Mononuclear cell (primary cell): ENCODE results near the gene SRR. TPM values are rescaled to one million over a fixed set of nuclear protein-coding genes. Genes with fewer than 3 reads are reported as not detected.
A peak's percentile ranks its signal among the peaks of the same experiment; 100 is the strongest.
"Not testable (repeated sequence)": the region's sequence is repeated elsewhere in the genome, so short reads cannot be mapped to it uniquely, and the experiment has no call there.

ENCODE experiments used
- H3K27me3 ChIP-seq: 2 replicates; pipeline ENCODE4 v1.6.0; 2011; ENCODE audit warnings: low read length, control low read depth; ENCODE audit not compliant: insufficient read depth
- H3K4me1 ChIP-seq: 2 replicates; pipeline ENCODE4 v1.5.1; 2011; ENCODE audit warnings: mild to moderate bottlenecking, low read length, control low read depth; ENCODE audit not compliant: insufficient read depth
- H3K4me3 ChIP-seq: 2 replicates; pipeline ENCODE4 v1.5.1; 2011; ENCODE audit warnings: mild to moderate bottlenecking, low read length, moderate library complexity
- H3K9me3 ChIP-seq: 2 replicates; pipeline ENCODE4 v1.5.1; 2011; ENCODE audit warnings: low read depth, mild to moderate bottlenecking, control low read depth, low read length
- total RNA-seq: library from RNA; depleted of rRNA; stranded (reverse); fragments of >200 nt; gene quantifications from one replicate; pipeline ENCODE4 v1.2.3, GENCODE V29; 2012

SRR gene, protein sequence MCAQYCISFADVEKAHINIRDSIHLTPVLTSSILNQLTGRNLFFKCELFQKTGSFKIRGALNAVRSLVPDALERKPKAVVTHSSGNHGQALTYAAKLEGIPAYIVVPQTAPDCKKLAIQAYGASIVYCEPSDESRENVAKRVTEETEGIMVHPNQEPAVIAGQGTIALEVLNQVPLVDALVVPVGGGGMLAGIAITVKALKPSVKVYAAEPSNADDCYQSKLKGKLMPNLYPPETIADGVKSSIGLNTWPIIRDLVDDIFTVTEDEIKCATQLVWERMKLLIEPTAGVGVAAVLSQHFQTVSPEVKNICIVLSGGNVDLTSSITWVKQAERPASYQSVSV
- 2.1 TPM for total RNA-seq

DNA sequence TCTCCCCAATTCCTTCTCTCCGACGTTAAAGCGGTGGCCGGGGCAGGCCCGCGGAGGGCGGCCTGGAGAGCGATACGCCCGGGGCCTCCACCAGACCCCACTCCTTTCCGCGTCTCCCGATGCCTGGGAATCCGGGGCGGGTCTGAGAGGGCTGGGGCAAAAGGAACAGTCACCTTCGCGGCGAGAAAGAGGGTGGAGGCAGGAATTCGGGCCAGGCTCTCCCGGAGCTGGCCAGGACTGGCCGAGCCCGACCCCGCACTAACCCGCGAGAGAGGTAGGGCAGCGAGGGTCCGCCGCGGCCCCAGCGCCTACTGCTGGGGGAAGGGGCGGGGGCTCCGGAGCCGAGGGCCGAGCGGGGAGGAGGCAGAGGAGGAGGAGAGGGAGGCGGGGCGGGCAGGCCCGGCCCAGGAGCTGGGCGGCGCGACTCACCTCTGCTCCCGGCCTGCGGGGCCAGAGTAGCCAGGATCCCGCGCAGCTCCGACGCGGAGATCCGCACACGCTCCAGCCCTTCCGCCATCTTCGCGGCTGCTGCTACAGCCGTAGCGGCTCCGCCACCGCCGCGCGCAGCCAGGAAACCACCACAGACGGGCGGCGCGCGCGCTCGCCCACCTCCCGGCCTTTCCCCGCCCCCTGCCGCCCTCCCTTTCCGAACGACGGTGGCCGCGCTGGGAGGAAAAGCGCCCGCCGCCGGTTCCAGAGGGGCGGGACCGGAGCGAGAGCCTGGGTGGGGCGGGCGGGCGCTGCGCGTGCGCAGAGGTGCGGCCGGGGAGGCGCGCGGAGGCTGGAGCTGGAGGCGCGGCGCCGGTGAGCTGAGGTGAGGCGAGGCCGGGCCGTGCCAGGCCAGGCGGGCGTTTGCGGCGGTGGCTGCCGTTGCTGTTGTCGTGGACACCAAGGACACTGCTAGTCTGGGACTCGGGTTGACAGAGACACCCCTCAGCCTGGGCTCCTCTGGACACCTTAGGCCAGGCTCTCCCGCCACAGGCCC lies at the start of gene SRR, which contains the start of gene SMG6:
SRR (plus strand) TSS at position 747 of the 985 bp plus-strand sequence. CDS start 11,611 bp downstream, outside the sequence.
SMG6 (minus strand) TSS at position 582 of the 985 bp plus-strand sequence; CDS start at position 517, 65 bp downstream.
- peak within 1 kb of the TSS; percentile 89 for H3K4me3 ChIP-seq
- no peaks in the 10 kb centered on the region for H3K9me3 ChIP-seq
- peaks cover 21% of the 10 kb centered on the region for H3K4me1 ChIP-seq
- no peaks in the 10 kb centered on the region for H3K27me3 ChIP-seq

DNA sequence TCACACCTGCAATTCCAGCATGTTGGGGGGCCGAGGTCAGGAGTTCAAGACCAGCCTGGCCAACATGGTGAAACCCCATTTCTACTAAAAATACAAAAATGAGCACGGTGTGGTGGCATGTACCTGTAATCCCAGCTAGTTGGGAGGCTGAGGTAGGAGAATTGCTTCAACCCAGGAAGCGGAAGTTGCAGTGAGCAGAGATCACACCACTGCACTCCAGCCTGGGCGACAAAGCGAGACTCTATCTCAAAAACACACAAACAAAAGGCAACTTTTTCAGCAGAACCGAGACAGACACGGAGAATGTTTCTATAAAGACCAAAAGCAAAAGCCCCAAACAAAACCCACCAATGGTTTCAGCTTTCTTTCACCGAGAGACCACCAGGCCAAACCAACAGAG lies 44.9 kb upstream of the SRR start:
- H3K9me3 ChIP-seq, H3K27me3 ChIP-seq, H3K4me3 ChIP-seq: not testable (repeated sequence)
- H3K4me1 ChIP-seq = peaks cover 30% of the 10 kb centered on the region

DNA sequence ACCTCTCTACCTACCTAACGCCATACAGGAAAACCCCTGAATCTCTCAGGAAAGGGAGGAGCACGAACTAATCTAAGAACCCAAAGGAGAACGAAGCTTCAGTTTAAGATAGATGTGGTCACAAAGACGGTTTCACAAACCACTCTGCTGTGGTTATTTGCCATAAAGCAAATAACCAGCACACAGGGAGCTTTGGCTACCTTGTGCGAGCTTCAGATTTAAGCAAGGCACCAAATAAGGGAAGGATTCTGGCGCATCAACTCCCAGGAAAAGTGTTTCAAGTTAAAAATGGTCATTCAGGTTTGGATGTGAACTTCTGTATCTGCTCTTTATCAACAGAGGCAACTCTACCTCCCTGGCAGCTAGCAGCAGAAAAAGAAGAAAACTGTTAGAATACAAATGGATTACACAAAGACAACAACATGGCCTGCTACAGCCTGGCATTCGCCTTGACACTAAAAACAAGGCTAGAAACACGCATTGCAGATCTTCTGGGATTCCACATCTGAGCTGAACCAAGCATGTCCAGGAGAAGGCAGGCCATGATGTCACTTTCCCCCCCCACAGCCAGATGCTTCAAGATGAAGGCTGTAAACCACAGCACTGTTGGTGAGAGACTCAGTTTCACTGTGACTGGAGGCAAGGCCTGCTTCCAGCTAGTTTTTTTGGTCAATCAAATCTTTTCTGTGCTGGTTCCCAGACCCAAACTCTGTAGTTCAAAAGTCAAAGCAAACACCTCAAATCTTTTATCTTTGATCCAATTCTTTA lies 43.8 kb upstream of the SRR start:
- H3K4me1 ChIP-seq = peaks cover 39% of the 10 kb centered on the region
- H3K4me3 ChIP-seq = no peak overlapping the region
- no peaks in the 10 kb centered on the region for H3K9me3 ChIP-seq
- no peaks in the 10 kb centered on the region for H3K27me3 ChIP-seq

DNA sequence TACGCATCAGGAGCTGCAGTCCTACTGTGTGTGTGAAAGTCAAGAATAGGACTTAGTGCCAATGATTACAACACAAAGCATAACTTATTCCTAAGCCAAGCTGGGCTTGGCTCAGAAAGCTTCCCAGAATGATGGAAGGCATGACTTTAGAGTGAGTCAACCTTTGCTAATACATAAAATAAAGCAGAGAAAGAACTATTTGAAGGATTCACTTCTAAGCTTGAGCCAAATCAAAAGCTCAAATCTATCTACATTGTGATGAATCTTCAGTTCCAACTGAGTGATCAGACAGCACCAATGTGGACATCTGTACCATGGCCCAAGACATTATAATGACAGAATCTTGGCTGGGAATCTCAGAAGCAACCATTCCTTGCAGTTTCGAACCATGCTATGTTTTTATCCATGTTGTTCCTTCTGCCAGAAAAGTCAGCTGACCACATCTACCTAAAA lies 41.6 kb upstream of the SRR start:
- H3K27me3 ChIP-seq = no peaks in the 10 kb centered on the region
- H3K4me1 ChIP-seq = peaks cover 53% of the 10 kb centered on the region
- H3K4me3 ChIP-seq = no peak overlapping the region
- H3K9me3 ChIP-seq = no peaks in the 10 kb centered on the region

DNA sequence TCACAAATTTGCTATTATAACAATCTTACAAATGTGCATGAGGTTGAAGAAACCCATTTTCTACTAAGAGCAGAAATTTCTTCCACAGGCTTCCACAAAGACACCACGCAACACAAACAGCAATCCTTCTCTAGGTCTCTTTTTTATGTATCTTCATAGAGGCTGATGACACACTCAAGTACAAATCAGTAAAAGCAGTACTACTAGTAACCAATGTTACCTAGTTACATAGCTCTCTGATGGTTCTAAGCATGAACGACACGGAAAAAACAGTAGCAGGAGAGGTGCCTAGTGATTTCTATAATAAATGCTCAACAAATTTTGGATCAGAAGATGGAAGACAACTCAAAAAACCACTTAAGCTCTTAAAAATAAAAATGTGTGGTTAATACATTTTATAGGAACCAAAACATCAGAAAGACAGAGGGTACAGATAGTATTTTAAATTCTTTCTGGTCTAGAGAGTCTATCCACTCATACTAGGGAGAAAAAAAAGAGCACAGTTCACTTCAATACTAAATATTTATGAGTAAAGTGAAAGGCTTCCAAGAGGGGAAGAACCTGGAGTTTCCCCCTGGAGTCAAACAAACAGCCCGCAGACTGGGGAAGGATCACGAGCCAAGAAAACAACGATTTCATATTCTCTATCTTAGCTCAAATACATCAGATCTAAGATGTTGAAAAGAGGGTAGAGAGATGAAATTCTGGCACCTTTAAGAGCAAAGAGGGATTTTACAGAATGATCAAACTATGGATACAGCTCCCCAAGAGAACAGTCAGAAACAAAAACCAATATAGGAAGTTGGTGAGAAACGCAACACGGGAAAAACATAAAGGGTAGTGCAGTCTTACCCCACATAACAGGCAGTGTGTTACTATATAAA lies 40.3 kb upstream of the SRR start:
- H3K4me3 ChIP-seq = no peak overlapping the region
- H3K27me3 ChIP-seq = no peaks in the 10 kb centered on the region
- no peaks in the 10 kb centered on the region for H3K9me3 ChIP-seq
- H3K4me1 ChIP-seq = peaks cover 60% of the 10 kb centered on the region

DNA sequence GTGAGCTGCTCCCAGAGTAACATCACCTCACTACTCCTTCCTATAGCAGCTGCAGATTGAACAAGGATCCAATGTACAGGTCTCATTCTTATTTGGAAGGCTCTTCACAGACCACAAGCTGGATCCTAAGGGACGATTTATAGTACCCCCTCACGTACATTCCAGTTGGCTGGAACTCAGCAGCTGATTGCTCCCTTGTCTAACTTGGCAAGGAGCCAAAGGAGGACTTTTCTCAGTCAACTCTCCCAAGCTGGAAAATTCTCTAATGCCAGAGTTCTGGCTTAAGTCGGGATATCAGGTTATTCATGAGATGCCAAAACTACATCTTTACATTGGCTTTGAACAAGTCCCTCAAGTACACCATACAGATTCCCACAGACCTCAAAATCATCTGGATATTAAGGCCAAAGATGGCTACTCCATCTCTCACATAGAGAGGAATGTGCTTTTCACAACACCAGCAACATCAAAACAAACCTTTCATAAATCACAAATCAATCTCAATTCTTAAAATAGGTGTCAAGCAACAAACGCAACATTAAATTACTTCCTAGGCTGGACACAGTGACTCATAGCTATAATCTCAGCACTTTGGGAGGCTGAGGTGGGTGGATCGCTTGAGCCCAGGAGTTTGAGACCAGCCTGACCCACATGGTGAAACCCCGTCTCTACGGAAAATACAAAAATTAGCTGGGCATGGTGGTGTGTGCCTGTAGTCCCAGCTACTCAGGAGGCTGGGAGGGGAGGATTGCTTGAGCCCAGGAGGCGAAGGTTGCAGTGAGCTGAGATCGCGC lies 39.5 kb upstream of the SRR start:
- no peak overlapping the region for H3K4me3 ChIP-seq
- no peaks in the 10 kb centered on the region for H3K9me3 ChIP-seq
- no peaks in the 10 kb centered on the region for H3K27me3 ChIP-seq
- peaks cover 52% of the 10 kb centered on the region for H3K4me1 ChIP-seq

DNA sequence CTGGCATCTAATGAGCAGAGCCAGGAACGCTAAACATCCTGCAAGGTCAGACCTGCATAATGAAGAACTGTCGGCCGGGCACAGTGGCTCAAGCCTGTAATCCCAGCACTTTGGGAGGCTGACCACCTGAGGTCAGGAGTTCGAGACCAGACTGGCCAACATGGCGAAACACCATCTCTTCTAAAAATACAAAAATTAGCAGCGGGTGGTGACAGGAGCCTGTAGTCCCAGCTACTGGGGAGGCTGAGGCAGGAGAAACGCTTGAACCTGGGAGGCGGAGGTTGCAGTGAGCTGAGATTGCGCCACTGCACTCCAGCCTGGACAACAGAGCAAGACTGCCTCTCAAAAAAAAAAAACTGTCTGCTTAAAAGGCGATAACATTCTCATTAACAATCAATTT lies 38.6 kb upstream of the SRR start:
- not testable (repeated sequence) for H3K4me3 ChIP-seq, H3K9me3 ChIP-seq, H3K27me3 ChIP-seq
- peaks cover 43% of the 10 kb centered on the region for H3K4me1 ChIP-seq

DNA sequence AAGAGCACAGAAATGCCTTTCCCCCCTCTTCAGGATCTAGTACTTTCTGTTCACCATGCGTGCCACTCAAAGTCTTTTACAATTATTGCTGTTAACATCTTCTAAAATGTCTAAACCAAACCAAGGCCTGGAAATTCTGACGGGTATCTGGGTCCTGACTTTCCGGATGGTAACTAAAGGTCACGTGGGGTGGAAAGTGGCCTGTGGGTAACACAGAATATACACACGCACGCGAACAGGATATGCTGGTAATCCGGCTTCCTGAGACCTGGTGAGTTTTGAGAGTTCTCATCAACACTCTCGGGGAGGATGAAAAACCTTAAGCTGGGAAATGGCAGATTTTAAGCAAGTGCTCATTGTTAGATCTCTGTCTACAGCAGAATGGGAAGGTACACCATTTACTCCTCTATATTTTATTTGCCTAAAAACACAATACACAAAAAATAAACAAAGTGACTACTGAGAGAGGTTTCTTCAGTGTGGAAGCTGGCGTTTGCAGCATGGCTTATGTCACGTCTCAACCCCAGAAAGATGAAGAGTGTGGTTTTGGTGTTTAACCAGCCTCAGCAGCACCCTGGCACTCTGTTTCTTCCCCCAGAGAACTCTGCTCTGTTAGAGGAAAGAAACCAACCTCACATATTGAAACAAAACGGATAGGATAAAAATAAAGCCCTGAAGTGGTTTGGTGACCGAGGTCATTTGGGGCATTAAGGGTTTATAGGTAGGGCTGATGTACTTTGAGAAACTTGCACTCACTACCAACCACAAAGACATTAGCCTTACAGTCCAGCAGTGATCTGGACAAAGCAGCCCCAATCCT lies 37.5 kb upstream of the SRR start:
- no peak overlapping the region for H3K4me3 ChIP-seq
- no peaks in the 10 kb centered on the region for H3K9me3 ChIP-seq
- H3K27me3 ChIP-seq = no peaks in the 10 kb centered on the region
- peaks cover 37% of the 10 kb centered on the region for H3K4me1 ChIP-seq

DNA sequence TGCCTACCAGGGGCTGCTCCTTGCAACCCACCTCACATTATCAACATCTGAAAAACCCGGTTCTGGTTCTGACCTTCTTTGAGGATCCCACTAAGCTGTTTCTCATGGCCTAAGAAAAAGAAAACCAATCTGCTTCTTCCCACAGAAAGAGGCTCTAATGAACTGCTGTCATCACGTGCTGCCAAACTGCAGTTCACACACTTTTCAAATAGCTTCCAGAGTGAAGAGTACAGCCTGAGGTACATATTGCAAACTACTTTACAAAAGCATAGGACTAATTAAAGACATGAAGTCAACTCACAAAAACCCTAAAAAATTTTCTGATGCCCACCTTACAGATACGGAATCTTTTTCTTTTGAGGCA lies 36.9 kb upstream of the SRR start:
- Histone ChIP-seq H3K27me3 (no peaks in the 10 kb centered on the region), H3K9me3 (no peaks in the 10 kb centered on the region), H3K4me1 (peaks cover 38% of the 10 kb centered on the region), H3K4me3 (no peak overlapping the region)

DNA sequence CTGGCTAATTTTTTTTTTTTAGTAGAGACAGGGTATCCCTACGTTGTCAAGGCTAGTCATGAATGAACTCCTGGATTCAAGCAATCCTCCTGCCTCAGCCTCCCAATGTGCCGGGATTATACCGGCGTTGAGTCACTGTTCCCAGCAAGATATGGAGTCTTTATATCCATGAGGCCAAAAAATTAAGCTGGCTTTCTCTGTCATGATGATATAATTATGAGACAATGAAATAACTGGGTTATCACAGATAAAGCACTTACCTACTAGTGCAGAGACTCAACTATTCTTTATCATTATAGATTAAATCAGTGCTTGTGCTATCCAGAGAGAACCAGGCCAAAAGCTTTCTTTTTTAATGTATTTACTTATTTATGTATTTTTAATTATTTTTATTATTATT lies 36.4 kb upstream of the SRR start:
- Histone ChIP-seq H3K27me3 (no peaks in the 10 kb centered on the region), H3K4me3 (no peak overlapping the region), H3K4me1 (peaks cover 43% of the 10 kb centered on the region), H3K9me3 (no peaks in the 10 kb centered on the region)

DNA sequence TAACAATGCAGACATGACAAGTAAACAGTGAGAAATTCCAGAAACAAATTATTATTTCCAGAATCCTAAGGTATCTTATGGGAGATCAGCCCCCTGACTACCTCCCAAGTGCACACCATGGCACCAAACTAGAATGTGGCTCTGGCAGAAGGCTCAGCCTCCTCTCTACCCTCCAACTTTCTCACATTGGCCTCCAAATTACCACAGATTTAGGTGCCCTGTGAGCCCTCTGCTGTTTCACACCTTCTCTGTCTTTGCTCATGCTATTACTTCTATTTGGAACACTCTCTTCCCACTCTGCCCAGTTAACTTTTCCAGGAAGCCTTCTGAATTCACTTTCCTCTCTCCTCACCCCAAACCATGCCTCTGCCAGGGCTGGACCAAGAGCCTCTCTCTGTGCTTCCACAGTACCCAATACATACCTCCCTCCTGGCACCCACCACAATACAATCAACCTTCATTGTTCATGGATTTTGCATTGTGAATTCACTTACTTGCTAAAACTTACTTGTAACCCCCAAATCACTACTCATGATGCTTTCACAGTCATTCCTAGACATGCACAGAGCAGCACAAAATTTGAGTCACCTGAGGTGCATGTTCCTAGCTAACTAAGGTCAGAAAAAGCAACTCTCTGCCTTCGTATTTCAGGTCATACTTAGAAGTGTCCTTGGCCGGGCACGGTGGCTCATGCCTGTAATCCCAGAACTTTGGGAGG lies 31.6 kb upstream of the SRR start:
- Histone ChIP-seq H3K27me3 (no peaks in the 10 kb centered on the region), H3K4me3 (no peak overlapping the region), H3K9me3 (no peaks in the 10 kb centered on the region), H3K4me1 (peaks cover 26% of the 10 kb centered on the region)

DNA sequence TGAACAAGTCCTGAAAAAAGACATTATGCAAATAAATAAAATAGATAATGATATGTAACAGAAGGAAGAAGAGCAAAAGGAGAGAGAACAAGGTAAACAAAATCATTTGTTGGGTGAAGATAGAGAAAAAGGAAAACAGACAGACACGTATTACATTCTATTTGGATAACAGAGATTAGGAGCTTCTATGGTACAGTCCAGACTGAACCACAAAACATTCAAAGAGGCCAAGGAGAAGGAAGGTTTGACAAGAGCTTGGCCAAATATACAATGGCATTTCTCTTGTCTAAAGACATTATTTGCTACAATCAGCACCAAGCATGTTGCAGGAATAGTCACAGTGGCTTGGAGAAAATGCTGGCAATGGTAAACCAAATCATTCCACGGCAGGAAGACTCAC lies 29.3 kb upstream of the SRR start:
- H3K4me1 ChIP-seq = peaks cover 14% of the 10 kb centered on the region

More for the DNA sequence above, 29.3 kb upstream of the SRR start:
- H3K27me3 ChIP-seq = no peaks in the 10 kb centered on the region
- no peaks in the 10 kb centered on the region for H3K9me3 ChIP-seq
- no peak overlapping the region for H3K4me3 ChIP-seq
